Measurements from ENCODE around the gene LEF1.

DNA sequence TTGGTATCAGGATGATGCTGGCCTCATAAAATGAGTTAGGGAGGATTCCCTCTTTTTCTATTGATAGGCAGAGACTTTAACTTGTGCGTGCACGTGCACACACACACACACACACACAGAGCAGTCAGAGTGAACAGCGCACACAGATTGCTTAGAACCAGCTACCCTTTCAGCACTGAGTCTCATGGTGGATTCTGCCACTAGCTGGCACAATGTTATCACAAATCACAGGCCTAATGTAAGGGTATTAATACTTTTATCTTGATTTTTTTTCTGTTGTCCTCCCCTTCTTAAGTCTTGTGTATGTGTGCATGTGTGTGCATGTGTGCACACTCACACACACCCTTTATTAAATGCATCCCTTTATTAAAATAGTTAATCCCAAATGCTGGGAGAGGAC lies 125.8 kb downstream of the LEF1 start:
- TF ChIP-seq, protein P1, sequence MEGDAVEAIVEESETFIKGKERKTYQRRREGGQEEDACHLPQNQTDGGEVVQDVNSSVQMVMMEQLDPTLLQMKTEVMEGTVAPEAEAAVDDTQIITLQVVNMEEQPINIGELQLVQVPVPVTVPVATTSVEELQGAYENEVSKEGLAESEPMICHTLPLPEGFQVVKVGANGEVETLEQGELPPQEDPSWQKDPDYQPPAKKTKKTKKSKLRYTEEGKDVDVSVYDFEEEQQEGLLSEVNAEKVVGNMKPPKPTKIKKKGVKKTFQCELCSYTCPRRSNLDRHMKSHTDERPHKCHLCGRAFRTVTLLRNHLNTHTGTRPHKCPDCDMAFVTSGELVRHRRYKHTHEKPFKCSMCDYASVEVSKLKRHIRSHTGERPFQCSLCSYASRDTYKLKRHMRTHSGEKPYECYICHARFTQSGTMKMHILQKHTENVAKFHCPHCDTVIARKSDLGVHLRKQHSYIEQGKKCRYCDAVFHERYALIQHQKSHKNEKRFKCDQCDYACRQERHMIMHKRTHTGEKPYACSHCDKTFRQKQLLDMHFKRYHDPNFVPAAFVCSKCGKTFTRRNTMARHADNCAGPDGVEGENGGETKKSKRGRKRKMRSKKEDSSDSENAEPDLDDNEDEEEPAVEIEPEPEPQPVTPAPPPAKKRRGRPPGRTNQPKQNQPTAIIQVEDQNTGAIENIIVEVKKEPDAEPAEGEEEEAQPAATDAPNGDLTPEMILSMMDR (IDR thresholded peaks at IDR 0.05; ENCODE audit: insufficient read depth, low read depth, low read length), result no peak
- no peak for TF ChIP-seq EZH2 (IDR thresholded peaks at IDR 0.05; ENCODE audit: insufficient read depth, low read length)
